ENCODE results near the gene RBKS. TPM values are rescaled to one million over a fixed set of nuclear protein-coding genes. Genes with fewer than 3 reads are reported as not detected.

The RBKS gene
- total RNA-seq, 2 experiments from 2014 or later, result 2.6 to 3.0 TPM

GRCh38 chr2:27854229-27854862 lies 35.8 kb downstream of the RBKS start:
- H3K4me1 Mint-ChIP-seq (ENCODE audit: low read depth), result no peaks in the 10 kb centered on the region
- DNase-seq (peak in 2 of 14 experiments; percentile 8 to 15), ATAC-seq (ENCODE audit: poor library complexity) (no peak)
- Histone ChIP-seq H3K4me1 (ENCODE audit: insufficient read depth, low read length) (no peaks in the 10 kb centered on the region), H3K9me3 (ENCODE audit: control insufficient read depth in 1 of 2, insufficient read depth in 1 of 2, low read length in 2 of 2) (peaks cover 0 to 10% of the 10 kb centered on the region in 2 experiments), H3K36me3 (ENCODE audit: insufficient read depth, low read length) (no peaks in the 10 kb centered on the region), H3K27ac (ENCODE audit: low read depth in 1 of 2, low read length in 2 of 2) (no peak overlapping the region), H3K4me3 (ENCODE audit: low read length) (no peak overlapping the region), H3K27me3 (ENCODE audit: control insufficient read depth in 1 of 2, insufficient read depth in 2 of 2, low read length in 2 of 2) (no peaks in the 10 kb centered on the region)
- peaks cover 12% of the 10 kb centered on the region for H3K36me3 Mint-ChIP-seq (ENCODE audit: low read depth)
- POLR2A ChIA-PET, result no interaction called here
- CTCF ChIA-PET, result no interaction called here
- H3K27me3 Mint-ChIP-seq, result no peaks in the 10 kb centered on the region
- no peak for TF ChIP-seq CTCF (IDR thresholded peaks at IDR 0.05)
- intact Hi-C loops (cut with DNase I, micrococcal nuclease), result no loop called here
- no peak overlapping the region for H3K27ac Mint-ChIP-seq
- peaks cover 2% of the 10 kb centered on the region for H3K9me3 Mint-ChIP-seq
- H3K4me3 Mint-ChIP-seq, result no peak overlapping the region

GRCh38 chr2:27852691-27853090 lies 37.5 kb downstream of the RBKS start:
- POLR2A ChIA-PET, result interaction anchor here (0.6 kb wide), 1 partner anchor 32 kb away, joined by 3 read pairs; no protein-coding TSS in a partner anchor

GRCh38 chr2:27849558-27850205 lies 40.5 kb downstream of the RBKS start:
- ATAC-seq (ENCODE audit: poor library complexity) (no peak), DNase-seq (no peak)
- no peaks in the 10 kb centered on the region for H3K27me3 Mint-ChIP-seq
- intact Hi-C loops (cut with DNase I, micrococcal nuclease), result no loop called here
- H3K4me3 Mint-ChIP-seq, result no peak overlapping the region
- POLR2A ChIA-PET, result no interaction called here
- no peak overlapping the region for H3K27ac Mint-ChIP-seq
- no peaks in the 10 kb centered on the region for H3K36me3 Mint-ChIP-seq (ENCODE audit: low read depth)
- H3K4me1 Mint-ChIP-seq (ENCODE audit: low read depth), result no peaks in the 10 kb centered on the region
- Histone ChIP-seq H3K27me3 (ENCODE audit: control insufficient read depth in 1 of 2, insufficient read depth in 2 of 2, low read length in 2 of 2) (no peaks in the 10 kb centered on the region), H3K4me1 (ENCODE audit: insufficient read depth, low read length) (no peaks in the 10 kb centered on the region), H3K4me3 (ENCODE audit: low read length) (no peak overlapping the region), H3K9me3 (ENCODE audit: control insufficient read depth in 1 of 2, insufficient read depth in 1 of 2, low read length in 2 of 2) (no peaks in the 10 kb centered on the region), H3K27ac (ENCODE audit: low read depth in 1 of 2, low read length in 2 of 2) (no peak overlapping the region), H3K36me3 (ENCODE audit: insufficient read depth, low read length) (no peaks in the 10 kb centered on the region)
- TF ChIP-seq CTCF (IDR thresholded peaks at IDR 0.05), result no peak
- CTCF ChIA-PET, result interaction anchor here (1.1 kb wide), 1 partner anchor 13 kb away, joined by 3 read pairs; no protein-coding TSS in a partner anchor
- H3K9me3 Mint-ChIP-seq, result no peaks in the 10 kb centered on the region

More at GRCh38 chr2:27852691-27853090, 37.5 kb downstream of the RBKS start:
- Mint-ChIP-seq H3K9me3 (peaks cover 2% of the 10 kb centered on the region), H3K4me1 (ENCODE audit: low read depth) (no peaks in the 10 kb centered on the region), H3K36me3 (ENCODE audit: low read depth) (peaks cover 10% of the 10 kb centered on the region), H3K27ac (no peak overlapping the region), H3K27me3 (no peaks in the 10 kb centered on the region), H3K4me3 (no peak overlapping the region)
- Histone ChIP-seq H3K27me3 (ENCODE audit: control insufficient read depth in 1 of 2, insufficient read depth in 2 of 2, low read length in 2 of 2) (no peaks in the 10 kb centered on the region), H3K4me1 (ENCODE audit: insufficient read depth, low read length) (no peaks in the 10 kb centered on the region), H3K4me3 (ENCODE audit: low read length) (no peak overlapping the region), H3K36me3 (ENCODE audit: insufficient read depth, low read length) (no peaks in the 10 kb centered on the region), H3K27ac (ENCODE audit: low read depth in 1 of 2, low read length in 2 of 2) (no peak overlapping the region), H3K9me3 (ENCODE audit: control insufficient read depth in 1 of 2, insufficient read depth in 1 of 2, low read length in 2 of 2) (peaks cover 0 to 4% of the 10 kb centered on the region in 2 experiments)
- CTCF ChIA-PET, result interaction anchor here (0.6 kb wide), 1 partner anchor 1383 kb away, joined by 3 read pairs; no protein-coding TSS in a partner anchor
- intact Hi-C loops (cut with DNase I, micrococcal nuclease), result no loop called here
- DNase-seq (no peak), ATAC-seq (ENCODE audit: poor library complexity) (no peak)
- no peak for TF ChIP-seq CTCF (IDR thresholded peaks at IDR 0.05)

Measured in CD4-positive, alpha-beta T cell (primary cell).